ENCODE data around the gene IQCN.

The IQCN gene, protein sequence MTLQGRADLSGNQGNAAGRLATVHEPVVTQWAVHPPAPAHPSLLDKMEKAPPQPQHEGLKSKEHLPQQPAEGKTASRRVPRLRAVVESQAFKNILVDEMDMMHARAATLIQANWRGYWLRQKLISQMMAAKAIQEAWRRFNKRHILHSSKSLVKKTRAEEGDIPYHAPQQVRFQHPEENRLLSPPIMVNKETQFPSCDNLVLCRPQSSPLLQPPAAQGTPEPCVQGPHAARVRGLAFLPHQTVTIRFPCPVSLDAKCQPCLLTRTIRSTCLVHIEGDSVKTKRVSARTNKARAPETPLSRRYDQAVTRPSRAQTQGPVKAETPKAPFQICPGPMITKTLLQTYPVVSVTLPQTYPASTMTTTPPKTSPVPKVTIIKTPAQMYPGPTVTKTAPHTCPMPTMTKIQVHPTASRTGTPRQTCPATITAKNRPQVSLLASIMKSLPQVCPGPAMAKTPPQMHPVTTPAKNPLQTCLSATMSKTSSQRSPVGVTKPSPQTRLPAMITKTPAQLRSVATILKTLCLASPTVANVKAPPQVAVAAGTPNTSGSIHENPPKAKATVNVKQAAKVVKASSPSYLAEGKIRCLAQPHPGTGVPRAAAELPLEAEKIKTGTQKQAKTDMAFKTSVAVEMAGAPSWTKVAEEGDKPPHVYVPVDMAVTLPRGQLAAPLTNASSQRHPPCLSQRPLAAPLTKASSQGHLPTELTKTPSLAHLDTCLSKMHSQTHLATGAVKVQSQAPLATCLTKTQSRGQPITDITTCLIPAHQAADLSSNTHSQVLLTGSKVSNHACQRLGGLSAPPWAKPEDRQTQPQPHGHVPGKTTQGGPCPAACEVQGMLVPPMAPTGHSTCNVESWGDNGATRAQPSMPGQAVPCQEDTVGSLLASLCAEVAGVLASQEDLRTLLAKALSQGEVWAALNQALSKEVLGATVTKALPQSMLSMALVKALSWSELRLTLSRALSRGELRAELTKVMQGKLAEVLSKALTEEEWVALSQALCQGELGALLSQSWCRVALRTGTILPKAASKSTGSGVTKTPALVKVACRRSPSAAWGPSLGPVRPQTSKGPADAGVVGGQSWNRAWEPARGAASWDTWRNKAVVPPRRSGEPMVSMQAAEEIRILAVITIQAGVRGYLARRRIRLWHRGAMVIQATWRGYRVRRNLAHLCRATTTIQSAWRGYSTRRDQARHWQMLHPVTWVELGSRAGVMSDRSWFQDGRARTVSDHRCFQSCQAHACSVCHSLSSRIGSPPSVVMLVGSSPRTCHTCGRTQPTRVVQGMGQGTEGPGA (N-terminal part only)

DNA sequence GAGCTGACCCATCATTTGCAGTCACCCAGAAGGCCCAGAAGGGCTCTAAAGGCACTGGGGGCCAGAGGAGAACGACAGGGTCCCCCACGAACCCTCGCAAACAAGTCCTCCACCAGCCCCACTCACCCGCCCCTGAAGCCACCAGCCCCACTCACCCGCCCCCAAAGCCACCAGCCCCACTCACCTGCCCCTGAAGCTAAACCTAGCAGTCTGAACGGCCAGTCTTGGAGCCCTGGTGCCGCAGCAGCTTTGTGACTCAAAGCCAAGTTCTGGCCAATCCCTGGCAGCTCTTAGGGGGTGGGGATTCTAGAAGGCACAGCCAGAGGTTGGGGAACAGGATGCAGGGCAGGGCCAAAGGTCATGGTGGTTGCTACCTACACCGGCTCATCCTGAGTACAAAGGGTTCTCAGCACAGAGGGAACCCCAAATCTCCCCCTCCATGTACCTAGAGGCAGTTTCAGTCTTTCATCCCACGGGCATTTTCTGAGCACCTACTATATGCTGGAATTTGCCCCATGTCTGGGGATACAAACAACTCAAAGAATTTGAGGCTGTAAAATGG, at the start of gene IQCN:
IQCN (minus strand) TSS at position 234 of the 562 bp plus-strand sequence. CDS start 4,974 bp downstream, outside the sequence.
- peak; percentile 65 for DNase-seq

DNA sequence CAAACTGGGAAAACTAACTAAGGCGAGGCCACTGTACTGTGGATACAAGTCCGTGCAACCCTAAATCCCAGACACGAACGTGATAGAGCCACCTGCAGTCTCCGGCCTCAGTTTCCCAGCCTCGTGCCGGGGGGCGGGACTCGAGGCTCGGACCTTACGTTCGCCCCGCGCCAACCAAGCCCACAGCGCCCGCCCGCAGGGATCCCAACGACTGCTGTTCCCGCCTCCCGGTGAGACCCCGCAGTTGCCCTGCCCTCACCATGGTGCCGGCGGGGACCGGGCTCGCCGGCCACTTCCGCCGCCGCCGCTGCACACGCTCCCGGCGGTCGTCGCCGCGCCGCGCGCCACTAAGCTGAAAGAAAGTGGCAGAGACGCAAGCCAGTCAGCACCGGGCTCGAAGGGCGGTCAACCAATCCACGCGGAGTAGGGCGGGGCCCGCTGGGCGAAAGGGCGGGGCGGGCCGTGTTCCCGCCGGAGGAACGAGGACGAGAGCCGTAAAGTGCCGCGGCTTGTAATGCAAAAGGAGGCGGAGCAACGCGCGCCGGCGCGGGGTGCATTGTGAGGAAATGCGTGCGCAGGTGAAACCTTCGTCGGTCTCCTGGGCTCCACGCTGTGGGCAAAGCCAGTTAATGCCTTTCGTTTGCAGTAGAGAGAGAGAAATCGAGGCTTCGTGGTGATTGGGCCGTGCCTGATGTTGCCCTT, 48.7 kb upstream of the IQCN start, which contains the start of gene LSM4:
LSM4 (minus strand) TSS at position 318 of the 702 bp plus-strand sequence; CDS start at position 262, 56 bp downstream.
- DNase-seq = peak; percentile 99

DNA sequence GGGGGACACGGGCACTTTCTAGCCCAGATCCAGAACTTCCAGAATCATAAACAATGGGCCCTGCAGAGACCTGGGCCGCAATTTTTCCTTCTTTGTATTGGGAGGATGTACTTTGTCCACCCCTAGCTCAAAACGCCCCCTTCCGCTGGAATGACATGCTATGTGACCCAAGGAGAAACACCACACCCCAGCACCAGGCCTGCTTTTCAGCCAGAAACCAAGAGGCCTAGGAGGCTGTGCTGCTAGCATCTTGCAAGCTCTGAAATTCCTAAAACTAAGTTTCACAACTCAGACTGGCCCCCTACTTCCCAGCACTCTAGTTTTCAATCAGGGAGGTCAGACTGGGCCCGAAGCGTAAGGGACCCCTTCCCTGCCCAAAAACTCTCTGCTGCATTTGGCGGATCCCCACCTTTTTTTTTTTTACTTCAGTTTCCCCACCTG, 48.1 kb upstream of the IQCN start:
- no peak for DNase-seq

DNA sequence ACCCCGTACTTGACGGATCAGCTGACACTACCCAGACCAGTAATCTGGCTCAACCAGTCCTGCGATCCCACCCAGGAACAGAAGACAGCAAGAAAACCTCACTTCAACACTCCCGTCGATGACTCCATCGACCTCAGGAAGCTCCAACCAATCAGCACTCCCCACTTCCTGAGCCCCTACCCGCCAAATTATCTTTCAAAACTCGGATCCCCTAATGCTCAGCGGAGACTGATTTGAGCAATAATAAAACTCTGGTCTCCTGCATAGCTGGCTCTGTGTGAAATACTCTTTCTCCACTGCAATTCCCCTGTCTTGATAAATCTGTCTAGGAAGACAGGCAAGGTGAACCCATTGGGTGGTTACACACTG, 47.5 kb upstream of the IQCN start:
- no peak for DNase-seq

DNA sequence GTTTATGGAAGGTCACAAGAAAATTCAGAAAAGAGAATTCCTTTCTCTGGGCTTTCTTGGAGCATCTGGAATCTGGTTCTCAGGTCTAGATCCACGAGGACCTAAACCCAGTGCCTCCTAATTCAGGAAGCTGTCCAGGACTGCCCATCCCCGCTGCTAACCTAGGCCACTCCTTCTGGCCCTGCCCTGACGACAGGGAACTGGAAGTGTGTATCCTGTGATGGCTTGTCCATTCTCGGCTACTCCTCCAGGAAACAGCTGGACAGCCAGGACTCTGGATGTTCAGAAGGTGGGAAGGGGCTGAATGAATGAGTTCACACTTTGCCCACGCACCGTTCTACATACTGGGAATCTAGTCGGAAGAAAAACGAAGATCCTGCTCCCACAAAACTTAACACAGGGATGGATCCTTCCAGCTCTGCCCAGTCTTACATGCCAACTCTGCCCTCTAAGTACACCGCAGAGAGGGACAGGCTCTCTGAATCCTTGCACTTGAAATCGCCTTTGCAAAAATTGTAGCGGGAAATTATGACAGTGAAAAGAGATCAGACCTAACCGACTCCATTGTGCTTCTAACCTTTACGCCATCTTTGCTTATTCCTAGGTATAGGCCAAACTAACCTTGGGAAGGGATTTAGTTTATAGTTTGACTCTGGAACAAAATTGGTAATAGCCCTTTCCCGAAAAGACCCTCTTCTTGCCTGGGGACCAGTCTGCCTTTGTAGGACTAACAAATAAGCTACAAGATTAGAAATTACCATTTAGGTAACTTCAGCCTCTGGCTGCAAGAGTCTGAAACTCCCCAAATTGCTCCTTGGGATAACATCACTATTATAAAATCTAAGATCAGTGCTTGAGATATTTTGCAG, 46.8 kb upstream of the IQCN start:
- DNase-seq = no peak

DNA sequence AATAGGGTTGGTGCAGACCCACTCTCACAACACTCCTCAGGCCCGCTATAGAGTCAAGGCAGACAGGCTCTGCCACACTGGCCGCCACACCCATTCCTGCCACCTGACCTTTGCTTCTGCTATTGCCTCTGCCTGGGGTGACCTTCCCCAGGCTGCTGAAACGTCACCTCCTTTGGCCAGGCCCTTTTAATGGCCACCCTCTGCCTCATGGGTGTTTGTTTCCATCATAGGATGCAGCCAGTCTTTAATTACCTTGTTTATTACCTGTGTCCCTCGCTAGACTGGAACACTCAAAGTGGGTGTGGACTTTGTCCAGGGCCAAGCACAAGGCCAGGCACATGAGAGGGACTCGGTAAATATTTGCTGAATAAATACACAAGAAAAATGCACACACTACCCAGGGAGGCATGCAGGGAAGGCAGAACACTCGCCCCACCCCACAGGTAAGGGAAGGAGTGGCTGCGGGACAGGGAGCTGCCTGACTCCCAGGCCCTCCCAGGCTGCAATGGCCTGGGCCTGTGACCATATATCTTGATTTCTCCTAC, 45.4 kb upstream of the IQCN start:
- DNase-seq = no peak

DNA sequence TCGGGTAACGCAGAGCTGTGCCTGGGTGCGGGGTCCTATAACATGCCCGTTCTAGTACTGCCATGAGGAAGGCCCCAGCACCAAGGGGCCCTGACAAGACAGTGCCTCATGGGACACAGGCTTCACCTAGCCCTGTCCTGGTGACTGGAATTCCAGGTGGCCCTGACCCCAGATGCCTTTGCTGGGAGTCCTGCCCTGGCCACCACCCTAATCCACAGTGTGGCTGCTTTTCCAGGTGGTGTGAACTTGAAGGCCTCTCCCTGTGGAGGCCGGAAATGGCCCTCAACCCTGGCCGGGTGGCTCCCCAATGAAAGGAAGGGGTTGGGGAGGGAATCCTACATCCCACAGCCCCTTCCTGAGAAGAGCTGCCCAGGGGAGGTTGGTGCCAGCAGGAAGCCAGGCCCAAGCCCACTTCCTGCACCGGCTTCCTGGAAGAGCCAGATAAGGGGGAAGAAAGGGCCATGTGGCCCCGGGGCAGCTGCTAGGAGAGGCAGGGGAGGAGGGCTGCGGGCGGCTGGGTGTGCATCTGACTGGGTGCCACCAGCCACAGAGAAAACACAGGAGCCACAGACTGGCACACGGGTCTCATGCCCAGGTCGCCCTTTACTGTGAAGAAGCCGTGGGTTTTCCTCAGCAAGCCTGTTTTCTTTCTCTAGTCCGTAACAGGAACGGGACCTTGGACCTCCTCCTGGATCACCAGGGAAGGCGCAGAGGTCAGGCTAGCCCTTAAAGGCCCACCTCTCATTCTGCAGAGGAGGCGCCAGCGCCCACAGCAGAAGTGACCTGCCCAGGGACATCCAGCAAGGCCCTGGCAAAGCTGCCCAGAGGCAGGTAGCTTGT, 43.9 kb upstream of the IQCN start:
- DNase-seq = peak; percentile 62

DNA sequence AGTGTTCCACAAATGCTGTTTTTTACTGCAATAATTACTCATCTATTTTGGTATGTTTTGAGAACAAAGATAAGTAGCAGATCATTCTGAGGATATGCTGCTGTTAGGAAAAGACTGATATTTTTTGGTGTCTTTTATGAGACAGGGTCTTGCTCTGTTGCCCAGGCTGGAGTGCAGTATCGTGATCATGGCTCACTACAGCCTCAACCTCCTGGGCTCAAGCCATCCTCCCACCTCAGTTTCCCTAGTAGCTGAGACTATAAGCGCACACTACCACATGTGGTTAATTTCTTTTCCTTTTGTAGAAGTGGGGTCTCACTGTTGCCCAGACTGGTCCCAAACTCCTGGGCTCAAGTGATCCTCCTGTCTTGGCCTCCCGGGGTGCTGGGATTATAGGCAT, 39.1 kb upstream of the IQCN start:
- no peak for DNase-seq

DNA sequence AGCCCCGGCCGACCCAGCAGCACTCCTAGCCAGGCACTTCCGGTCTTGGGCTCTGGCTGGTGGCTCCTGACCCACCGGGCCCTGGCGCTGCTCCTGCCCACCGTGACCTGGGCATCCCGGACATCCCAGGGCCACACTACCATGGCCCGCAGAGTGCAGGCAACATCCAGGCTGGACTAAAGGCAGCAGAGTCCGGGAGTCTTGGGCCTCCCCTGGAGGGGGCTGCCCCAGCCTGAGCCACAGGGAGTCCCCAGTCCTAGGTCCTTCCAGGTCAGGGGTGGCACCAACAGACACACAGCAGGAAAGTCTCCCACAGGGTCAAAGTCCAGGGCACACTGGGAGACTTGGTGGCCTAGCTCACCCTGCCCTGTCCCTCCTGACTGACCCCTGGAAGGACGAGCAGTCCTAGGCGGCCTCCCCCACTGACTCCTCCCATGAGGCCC, 37.9 kb upstream of the IQCN start:
- no peak for DNase-seq

DNA sequence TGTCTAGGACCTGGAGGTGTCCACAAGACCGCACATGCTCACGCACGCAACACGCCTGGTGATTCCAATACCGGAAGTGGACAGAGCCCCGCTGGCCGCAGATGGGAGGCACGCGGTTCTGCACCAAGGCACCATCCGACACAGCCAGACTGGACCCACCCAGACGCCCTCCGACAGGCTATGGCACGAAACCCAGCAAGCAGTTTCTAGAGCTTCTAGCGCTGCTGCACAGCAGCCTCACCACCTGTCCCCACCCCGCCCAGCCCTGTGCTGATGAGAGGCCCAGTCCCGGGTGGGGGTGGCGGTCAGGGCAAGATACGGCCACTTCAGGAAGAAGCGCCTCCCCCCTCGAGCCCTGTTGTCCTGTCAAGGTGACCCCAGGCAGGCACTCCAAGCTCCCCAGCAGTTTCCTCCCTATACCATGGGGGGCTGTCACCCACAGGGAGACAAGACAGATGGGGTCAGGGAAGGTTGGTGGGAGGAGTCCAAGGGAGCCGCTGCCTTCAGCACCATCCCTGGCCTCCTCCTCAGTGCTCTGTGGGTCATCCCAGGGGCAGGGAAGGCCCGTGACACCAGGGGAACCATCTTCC, 37.3 kb upstream of the IQCN start:
- no peak for DNase-seq

DNA sequence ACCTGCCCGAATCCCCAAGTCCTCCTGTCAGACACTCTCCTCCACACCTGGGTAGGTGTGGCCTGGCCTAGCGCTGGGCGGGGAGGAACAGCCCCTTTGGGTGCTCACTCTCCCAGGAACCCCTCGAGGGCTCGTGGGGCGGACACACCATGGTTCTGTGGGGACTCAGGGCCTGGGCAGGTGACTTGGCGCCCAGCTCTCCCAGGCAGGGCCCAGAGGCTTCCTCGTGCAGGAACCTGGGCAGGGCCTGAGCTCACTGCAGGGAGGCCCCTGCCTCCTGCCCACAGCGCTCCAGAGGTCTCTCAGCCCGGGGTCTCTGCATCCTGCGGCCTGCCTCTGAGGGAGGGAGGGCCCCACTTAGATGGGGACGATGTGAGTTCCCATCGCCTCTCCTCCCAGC, 36.7 kb upstream of the IQCN start:
- no peak for DNase-seq

DNA sequence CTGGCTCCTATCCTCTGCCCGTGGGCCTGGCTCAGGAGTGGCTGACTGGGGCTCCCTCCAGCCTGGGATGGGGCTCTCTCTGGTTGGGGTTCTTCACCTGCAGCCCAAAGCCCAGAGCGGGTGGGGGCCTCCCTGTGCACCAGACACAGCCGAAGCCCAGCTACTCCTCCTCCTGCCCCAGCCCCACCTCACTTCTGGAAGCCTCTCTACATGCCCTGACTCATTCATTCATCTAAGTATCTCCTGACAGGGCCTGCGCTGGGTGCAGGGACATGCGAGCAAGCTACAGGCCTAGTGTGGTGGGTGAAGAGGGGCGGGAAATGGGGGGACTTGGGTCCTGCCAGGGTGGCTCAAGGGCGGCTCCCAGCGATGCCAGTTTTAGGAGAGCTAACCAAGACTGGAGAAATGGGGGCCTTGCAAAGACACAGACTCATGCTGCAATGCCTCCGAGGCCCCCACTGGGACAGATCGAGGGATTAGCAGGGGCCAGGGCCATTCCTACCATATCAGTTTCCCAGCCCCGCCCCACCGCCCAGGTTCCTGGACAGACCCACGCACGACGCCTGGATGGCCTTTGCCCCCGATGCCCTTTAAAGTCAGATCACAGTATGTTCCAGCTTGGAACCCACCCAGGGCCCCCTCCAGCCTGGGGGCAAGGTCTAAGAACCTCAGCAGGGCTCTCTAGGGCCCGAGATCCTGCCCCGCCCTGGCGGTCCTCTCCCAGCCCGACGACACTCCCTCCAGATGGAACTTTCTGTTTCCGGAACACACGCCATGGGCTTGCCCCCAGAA, 36.1 kb upstream of the IQCN start:
- DNase-seq = no peak

DNA sequence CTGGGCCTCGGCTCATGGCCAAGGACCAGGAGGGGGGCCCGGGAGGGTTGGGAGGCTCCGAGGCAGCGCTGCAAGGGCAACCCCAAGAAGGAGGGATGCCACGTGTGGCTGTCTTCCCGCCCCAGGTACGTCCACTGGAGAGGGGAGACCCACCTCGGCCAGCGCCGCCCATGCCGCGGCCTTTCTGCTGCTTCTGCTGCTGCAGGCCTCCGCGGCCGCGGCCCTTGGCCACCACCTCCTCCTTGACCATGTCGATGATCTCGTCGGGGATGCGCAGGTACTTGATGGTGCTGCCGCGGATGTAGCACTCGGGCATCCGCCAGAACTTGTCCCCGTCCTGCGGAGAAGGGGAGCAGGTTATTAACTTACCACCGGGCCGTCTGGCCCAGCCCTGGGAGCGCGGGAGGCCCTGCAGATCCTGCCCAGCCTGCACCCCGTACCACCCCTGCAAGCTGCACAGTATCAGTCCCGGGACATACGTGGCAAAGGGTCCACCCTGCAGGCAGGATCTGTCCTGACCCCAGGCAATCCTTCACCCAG, 35.3 kb upstream of the IQCN start:
- no peak for DNase-seq

DNA sequence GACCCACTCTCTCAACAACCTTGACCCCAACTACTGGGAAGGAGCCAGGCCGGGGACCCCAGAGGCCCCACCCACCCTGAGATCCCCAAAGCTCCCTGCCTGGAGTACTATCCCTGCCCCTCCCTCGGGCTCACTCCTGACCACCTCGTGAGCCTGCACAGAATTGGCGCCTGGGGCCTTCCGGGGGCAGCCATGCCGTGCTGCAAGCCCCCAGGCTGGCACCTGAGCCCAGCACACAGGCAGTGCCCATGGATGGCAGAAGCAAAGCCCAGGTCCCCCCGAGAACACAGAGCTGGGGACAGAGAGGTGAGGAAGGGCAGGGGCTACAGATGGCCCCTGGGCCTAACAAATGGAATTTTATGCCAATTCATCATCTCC, 34.7 kb upstream of the IQCN start:
- DNase-seq = no peak

DNA sequence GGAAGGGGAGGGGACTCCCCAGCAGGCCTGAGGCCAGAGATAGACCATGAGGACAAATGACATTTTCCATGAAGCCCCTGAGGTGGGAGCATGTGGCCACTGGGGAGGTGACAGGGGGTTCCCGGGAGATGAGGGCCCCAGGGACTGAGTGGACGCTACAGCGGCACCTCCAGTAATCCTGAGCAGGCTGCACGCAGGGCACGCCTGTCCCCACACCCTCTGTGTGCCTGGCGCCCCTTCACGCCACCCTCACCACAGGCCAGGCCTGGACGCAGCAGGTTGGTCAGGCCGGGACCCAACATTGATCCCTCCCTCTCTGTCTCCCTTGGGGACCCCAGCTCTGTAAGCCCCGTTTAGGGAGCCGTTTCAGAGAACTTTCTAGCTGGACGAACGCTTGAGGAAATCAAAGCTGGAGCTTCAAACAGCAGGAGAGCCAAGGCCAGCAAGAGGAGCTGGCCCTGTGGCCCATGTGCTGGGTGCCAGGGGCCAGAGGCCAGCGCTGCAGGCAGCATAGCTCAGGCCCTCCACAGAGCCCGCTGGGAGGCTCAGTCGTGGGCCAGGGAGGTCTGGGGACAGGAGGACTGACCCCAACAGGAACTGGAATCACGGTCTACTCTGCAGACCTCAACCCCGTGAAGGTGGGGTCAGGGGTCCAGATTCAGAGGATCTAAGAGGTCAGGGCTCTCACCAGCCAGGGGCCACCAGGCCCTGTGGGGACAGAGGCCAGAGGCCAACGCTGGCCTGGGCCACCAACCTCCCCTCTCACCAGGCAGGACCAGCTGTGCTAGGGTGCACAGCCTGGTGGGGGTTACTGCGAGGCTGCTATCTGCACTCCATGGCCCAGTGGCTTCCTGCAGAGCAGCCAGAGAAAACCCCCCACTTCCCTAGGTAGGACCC, 34.0 kb upstream of the IQCN start:
- DNase-seq = no peak

DNA sequence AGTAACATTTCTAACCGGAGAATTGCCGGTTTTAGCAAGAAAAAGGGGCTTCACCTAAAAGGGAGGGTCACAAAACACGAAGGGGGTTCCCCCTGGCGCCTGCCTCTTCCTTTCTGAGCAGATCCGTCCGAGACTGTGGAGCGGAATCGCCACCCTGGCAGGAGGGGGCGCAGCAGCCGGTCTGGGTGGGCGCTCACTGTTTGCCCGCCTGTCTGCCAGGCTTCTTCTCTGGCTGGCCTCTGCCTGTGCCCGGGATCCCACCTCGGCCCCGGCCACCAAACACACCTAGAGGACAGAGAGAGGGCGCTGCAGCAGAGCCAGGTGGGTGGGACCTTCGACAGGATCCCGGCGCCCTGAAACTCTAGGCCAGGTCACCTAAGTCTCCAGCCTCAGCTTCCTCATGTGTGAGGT, 33.0 kb upstream of the IQCN start:
- peak; percentile 47 for DNase-seq

DNA sequence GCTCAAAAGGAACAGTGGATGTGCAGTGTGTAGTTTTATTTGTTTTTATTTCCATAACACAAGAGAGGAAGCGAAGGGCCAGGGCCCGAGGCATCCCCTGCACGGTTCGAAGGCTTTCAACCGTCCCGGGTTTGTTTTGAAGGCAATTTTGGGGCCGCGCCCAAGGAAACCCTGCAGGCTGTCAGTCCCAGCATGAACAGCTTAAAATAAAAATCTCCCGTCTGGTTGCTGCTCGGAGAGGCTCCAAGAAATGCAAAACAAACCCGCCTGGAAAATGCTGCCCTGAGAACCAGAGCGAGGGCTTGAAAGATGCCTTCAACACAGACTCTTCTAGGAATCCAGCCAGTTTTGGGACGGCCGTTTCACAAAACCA, 32.6 kb upstream of the IQCN start:
- DNase-seq = no peak
